SKM-1 treated with dmso at 0.1 percent for 144 hours (cell line): Measurements from ENCODE around the gene XYLT1.
"Not testable (repeated sequence)": the region's sequence is repeated elsewhere in the genome, so short reads cannot be mapped to it uniquely, and the experiment has no call there.

Experiments used
- DNase-seq: peaks from one replicate; lab custom pipeline; 2025; ENCODE audit not compliant: unreplicated experiment; lab: John Stamatoyannopoulos, UW

Gene XYLT1

DNA sequence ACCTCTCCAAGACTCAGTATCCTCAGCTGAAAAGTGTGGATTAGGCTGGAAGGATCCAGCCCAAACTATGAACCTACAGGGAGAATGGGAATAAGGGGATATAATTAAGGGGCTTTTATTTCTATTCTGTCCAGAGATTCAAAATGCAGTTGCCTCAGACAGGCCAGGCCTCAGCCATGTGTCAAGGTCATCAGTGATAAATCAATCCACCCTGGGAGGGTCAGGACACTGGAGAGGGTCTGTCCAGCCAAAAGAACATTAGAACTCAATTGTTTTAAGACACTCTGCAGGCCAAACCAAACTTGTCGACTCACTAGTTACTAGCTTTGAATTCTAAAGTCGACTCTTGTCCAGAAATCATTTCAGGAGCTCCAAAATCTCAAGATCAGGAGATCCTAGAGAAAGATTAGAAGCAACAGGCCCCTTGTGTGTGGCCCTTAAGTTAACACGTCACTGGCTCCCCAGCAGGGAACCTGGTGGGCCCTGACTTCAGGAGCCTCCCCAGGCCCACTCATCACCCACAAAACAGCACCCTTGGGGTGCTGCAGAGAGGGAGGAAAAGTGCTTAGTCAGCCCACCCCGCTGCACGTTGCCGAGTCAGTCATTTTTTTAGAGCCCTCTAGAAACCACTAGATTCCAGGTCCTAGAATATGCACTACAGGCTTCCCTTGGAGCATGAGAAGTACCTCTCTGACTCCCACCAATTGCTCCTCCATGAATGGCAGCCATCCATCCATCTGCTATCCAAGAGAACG, 156.8 kb downstream of the XYLT1 start:
- no peak for DNase-seq

DNA sequence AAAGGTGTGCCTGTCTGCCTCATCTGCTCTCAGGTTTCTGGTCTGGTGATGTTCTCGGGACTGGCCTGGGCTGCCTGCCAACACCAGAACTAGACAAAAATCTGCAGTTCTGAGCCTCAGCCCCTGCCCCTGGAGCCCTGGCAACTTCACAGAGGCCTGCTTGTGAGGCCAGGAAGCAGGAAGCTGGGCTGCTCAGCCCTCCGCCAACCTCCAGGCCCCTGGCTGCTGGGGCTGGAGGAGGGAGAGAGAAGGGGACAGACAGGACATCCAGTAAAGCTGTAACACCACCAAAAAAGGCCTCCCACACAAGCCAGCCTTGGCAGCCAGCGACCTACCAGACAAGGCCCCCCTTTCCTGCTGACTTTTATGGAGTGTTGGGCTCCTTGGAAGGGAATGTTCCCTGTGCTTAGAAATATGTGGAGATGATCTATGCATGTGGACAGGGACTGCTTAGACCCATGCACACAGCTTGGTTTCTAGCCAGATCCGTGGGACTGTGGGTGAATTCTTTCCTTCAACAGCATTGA, 157.6 kb downstream of the XYLT1 start:
- no peak for DNase-seq

DNA sequence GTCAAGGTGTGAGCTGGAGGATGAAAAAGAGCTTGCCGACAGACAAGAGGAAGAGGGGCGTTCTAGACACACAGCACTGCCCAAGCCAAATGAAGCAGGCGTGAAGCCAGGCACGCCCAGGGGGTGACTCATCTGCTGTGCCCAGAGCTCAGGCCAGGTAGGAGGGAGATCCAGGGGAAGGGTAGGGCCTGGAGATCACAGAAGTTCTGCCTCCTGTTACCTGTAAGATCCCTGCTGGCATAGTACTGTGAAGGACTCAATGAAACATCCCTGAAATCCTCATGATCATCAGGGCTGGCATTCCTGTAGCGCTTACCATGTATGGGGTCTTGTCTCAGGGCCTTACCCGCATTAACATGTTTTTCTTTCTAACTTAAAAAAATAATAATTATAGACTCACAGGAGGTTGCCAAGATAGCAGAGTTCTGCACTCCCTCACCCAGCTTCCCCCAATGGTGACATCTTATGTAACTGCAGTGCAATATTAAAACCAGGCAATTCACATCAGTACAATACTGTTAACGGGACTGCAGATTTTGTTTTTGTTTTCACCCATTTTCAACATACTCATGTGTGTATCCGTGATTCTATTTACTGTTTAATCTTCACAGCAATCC, 158.6 kb downstream of the XYLT1 start:
- DNase-seq: no peak

DNA sequence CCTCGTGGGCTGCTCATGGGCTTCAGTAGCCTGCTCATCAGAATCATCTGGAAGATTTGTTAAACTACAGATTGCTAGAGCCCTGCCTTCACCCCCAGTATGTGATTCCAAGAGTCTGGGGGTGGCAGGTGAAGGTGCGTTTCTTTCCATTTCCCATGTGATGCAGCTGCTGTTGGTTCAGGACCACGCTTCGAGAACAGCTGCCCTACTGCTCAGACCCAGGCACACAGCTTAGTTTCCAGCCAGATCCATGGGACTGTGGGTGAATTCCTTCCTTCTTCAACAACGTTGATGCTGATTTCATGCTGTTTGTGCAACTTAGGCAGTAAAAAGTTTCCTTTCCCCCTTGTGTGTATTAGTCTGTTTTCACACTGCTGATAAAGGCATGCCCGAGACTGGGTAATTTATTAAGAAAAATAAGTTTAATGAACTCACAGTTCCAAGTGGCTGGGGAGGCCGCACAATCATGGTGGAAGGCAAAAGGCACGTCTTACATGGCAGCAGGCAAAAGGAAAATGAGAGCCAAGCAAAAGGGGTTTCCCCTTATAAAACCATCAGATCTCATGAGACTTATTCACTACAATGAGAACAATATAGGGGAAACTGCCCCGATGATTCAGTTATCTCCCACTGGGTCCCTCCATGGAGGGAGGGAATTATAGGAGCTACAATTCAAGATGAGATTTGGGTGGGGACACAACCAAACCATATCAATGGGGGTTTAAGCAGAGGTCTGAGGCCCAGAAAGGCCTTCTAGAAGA, 159.2 kb downstream of the XYLT1 start:
- DNase-seq: no peak

DNA sequence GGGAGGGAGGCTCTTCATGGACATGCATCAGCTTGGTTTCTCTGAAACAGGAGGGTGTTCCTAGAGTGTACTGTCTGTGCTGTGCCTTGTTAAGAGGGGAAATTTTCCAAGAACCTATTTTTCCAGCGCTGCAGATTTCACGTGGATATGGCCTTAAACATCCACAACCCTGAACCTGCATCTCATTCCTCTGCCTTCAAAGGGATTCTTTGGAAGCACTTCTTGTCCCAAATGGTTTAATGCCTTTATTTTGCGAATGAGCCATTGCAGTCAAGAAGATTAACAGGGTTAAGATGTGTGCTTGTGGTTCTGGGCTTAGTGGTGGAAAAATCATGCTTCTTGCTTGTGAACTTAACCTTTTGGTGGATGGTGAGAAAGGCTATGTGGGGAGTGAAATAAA, 161.2 kb downstream of the XYLT1 start:
- no peak for DNase-seq

DNA sequence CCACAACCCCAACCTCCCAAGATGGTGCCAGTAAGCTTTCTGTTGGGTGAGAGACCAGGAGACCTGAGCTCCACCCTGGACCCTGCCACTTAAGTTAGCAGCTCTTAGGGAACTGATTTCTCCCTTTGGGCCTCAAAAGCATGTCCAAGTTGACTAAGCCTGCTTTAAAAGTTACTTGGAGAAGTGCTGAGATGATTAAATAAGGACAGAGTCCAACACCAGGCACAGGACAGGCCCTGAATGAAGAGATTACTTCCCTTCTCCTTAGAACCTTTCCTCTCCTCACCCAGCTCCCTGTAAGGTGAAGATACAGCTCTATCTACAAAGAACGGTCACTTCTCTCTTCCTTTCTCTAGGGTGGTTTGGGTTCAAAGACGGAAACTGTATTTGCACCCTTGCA, 162.6 kb downstream of the XYLT1 start:
- DNase-seq: no peak

DNA sequence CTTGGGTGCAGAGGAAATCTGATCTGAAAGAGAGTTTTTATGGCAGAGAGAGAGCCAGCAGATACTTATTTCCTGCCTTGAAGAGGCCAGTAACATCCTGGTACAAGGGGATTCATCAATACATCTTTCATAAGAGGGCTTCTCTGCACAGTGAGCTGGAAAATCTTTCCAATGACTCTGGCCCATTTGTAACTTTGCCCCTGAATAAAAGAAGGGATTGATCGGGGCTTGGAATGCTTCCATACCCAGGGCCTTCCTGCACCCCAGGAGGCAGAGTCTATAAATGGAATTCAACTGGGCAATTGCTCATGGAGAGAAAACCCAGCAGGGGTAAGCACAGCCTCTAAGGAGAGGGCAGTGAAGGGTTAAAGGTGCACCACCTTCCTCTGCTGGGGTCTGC, 163.3 kb downstream of the XYLT1 start:
- no peak for DNase-seq

DNA sequence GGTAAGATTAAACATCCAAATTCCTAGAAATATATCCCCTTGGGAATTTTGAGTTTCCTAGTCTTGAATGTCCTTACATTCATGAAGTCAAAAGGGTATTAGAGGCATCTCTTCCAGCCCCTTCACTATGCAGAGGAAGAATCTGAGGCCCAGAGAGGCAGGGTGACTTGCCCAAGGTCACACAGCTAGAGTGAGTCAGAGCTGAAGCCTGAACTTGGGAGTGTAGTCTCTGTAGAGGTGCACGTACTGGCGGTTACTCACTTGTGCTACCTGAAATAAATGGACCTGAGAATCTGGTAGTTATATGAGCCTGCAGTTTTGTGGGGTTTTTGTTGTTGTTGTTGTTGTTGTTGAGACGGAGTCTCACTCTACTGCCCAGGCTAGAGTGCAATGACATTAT, 164.0 kb downstream of the XYLT1 start:
- DNase-seq: no peak

DNA sequence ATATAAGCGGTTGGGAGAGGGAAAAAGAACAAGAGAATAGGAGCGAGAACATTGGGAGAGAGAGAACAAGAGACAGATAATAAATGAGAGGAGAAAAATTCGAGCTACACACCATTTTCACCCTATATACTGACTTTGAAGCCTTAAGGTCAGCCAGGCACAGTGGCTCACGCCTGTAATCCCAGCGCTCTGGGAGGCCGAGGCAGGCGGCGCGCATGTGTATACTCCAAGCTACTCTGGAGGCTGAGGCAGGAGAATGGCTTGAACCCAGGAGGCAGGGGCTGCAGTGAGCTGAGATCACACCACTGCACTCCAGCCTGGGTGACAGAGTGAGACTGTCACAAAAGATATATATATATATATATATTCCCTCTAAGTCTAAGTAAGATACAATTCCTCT, 164.5 kb downstream of the XYLT1 start:
- not testable (repeated sequence) for DNase-seq

DNA sequence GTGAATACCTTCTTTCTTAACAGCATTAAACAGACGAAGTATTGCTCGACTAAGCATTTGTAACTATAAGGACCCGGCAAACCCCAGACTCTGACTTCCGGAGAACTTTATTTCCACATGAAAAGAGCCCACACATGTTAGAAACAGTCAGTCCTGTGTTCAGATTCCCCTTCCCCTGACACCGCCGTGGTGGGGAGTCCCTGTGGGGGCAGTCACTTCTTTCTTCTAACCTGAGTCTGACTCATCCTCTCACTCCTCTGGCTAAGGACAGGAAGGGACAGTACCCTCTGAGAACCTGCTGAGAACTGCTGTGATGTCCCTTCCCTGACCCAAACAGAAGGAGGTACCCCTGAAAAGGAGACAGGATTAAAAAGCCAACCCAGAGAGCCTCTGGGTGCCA, 165.1 kb downstream of the XYLT1 start:
- DNase-seq: no peak

DNA sequence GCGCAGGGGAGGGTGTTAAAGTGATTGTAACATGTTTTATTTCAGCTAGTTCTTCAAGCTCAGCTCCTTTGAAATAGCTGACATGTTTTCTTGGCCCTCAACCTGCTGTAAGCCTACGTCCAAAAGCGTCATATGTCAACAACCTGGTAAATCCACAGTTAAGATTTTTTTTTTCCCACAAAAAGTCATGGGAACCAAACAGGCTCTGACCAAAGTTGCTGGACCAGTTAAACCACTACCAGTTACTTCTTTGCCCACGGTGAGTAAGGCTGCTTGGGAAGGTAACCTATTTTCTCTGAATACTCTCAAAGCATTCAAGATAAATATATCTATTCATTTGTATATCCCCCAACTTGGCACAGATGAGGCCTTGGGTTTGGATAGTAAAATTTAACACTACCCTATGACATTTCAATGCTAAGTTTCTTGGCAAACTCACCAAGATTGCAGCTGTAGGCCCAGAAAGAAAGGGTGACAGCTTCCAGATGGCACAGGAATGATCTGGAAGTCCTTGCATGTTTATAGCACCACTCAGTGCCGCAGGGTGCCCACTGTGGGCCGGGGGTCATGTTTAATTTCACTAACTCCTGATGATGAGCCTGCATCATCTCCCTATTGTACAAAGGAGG, 166.2 kb downstream of the XYLT1 start:
- no peak for DNase-seq

DNA sequence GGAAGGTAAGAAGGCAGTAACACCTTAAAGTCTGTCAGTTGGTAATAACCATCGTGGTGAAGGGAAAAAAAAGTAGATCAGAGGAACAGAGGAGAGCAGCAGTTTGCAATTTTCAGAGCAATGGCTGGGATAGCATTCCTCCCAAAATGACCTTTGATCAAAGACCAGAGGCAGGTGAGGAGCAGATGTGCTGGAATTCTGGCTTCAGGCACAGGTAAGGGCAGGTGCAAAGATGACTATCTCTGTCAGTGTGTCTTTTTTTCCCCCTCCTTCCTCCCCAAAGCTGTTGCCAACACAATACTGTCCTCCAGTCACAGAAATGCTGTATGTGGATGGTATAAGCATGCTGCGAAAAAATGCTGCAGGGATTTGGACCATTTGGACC, 166.7 kb downstream of the XYLT1 start:
- no peak for DNase-seq

DNA sequence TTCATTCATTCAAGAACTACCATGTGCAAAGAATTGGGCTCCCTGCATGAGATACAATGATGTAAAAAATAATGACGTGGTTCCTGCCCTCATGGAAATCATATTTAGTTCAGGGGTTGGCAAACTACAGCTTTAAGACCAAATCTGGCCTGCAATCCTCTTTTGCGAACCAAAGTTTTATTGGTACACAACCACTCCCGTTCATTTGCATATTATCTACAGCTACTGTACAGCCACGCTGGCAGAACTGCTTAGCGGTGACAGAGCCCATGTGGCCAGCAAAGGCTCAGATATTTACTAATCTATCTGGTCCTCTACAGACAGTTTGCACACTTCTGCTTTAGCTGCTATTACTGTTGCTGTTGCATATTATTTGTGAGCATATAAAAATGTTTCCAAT, 167.7 kb downstream of the XYLT1 start:
- no peak for DNase-seq

DNA sequence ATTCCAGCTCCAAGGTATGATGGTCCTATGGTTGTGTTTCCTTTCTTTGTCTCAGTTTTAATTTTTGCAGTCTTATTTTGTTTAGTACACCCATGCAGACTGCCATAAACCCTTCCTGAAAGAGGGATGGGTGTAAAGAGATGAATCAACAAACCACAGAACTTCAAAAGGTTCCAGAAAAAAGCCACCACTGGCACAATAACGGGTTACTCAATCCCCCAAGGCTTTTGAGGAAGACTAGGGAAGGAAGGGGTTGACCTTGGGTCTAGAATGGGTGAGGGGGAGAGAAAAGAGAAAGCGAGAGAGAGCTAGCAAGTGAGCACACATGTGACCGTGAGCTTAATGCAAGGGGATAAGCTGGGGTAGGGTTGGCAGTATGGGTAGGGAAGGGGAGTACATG, 168.1 kb downstream of the XYLT1 start:
- peak; percentile 80 for DNase-seq

DNA sequence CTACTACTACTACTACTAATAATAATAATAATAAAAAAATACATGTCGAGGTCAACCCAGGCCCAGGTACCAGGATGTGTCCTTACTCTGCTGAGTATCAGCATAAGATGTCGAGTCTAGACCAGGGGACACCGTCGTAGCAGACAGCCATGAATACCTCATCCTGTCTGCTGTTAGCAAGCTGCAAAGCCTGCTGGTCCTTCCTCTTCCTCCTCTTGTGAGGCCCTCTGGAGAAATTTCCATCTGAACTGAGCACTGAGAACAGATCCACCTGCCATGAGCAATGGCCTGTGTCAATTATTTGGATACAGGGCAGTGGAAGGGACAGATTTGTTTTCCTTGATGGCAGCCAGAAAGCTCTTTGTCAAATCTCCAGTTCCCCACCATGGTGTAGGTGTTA, 168.5 kb downstream of the XYLT1 start:
- peak; percentile 38 for DNase-seq

DNA sequence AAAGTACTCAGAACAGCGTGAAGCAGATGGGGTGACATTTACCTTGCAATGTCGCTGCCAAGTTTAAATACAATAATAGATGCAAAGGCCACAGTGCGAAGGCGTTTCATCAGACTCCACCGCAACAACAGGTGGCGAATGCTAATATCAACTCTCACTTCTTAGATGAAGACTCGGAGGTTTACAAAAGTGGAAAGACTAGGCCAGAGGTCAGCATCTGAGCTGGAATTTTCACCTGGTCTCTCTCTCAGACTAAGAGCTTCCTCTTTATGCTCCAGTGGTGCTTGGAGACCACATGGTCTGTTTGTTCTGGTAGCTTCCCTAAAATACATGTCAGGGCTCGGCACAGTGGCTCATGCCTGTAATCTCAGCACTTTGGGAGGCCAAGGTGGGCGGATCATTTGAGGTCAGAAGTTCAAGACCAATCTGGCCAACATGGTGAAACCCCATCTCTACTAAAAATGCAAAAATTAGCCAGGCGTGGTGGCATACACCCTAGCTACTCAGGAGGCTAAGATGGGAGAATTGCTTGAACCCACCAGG, 169.1 kb downstream of the XYLT1 start:
- DNase-seq: peak; percentile 85

DNA sequence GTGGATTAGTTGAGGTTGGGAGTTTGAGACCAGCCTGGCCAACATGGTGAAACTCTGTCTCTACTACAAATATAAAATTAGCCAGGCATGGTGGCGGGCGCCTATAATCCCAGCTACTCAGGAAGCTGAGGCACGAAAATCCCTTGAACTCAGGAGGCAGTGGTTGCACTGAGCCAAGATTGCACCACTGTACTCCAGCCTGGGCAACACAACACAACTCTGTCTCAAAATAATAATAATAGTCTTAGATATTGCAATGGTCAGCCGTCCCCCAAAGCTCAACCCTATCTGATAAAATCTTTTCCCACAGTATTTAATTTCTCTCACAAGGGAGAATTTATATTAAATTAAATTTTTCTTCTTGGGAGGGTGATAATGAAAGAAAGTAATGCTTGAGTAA, 169.6 kb downstream of the XYLT1 start:
- DNase-seq: no peak

DNA sequence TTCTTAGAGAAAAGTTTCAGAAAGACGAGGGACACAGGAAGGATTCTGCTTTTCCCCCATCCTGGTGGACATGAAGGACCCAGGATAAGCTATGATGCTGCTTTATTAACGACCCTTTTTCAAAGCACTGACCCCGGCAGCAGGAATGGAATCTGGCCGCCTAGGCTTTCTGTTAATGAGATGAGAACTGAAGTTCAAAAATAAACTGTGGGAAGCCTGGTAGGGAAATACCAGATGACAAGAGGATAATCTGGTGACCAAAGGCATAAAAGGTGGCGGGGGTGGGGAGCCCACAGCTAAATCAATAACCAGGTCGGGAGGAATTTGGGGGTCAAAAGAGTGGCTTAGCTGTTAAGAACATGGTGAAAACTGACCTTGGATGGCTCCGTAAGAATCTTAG, 171.0 kb downstream of the XYLT1 start:
- no peak for DNase-seq

DNA sequence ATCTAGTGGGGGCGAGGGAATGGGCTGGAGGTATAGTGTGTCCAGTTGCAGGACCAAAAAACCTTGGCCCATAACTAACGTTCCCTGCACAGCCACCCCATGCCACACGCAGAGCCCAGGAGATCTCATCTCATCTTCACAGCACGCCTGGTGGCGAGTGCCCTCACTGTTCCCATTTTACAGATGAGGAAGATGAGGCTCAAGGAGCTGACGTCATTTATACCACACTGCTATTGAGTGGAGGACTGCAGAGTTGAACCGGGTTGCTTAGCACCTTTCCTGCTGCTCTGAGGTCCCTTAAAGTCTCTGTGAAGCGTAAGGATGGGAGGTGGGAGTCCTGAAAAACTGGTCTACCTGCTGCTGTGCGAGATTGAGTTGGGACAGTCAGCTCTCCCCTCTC, 172.5 kb downstream of the XYLT1 start:
- DNase-seq: no peak

DNA sequence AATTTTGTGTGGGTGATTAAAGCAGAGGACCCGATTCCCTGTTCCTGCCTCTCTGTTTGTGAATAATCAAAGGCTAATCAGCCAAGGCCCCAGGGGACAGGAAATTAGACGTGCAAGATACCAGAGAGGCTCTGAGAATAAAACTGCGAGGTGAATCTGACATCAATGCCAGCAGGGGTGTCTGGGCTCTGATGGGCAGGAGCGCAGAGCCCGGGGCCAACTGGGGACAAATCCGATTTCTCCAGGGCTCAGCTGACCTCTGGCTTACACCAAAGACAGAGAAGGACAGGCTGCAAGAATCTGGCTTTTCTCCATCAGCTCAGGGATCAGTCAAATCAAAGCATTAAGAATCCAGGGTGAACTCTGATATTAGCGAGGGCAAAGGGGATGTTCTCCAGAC, 174.3 kb downstream of the XYLT1 start:
- DNase-seq: no peak

DNA sequence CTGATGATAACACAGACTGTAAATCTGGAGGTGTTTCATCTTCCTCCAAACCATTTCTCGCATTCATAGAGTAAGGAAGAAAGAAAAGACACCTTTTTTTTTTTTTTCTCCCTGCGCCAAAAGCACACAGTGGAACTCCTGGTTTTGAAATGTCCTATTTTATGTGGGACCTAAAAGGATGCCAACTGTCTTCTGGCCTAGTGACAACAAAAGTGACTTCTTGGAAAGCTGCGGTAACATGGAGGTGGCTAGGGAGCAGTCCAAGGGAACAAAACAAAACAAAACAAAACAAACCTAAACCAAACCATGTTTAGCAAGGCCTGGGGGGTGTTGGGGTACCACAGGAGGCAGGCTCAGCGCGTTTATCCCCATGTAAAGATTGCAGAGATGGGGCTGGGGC, 174.8 kb downstream of the XYLT1 start:
- DNase-seq: no peak
